Left lung (tissue), 10 donors: ENCODE data around the gene TMEM205. TPM values are rescaled to one million over a fixed set of nuclear protein-coding genes. Genes with fewer than 3 reads are reported as not detected.

Experiments
- ATAC-seq: fragments of 200-7000 bp; cut with Tn5 transposase; one replicate; pipeline ENCODE4 v1.9.1; 2020; ENCODE audit warnings: moderate library complexity
- DNase-seq, 4 donors: peaks; one replicate each; pipeline ENCODE4 v3.0.0-alpha.2; 2013 to 2020
- H3K27ac ChIP-seq, 2 donors: fragments of 200-600 bp; sonication (generic) in 1 of 2; one replicate each; pipeline versions ENCODE4 v1.5.0 to v1.8.0; 2020 to 2021
- H3K27me3 ChIP-seq, 2 donors: fragments of 200-600 bp; sonication (generic) in 1 of 2; one replicate each; pipeline versions ENCODE4 v1.5.0 to v1.8.0; 2020 to 2021
- H3K36me3 ChIP-seq, 2 donors: fragments of 200-600 bp; sonication (generic) in 1 of 2; one replicate each; pipeline versions ENCODE4 v1.5.0 to v1.8.0; 2020 to 2021
- H3K4me1 ChIP-seq, 2 donors: fragments of 200-600 bp; one replicate each; pipeline ENCODE4 v1.8.0; 2021
- H3K4me3 ChIP-seq, 2 donors: fragments of 200-600 bp; sonication (generic) in 1 of 2; one replicate each; pipeline versions ENCODE4 v1.5.0 to v1.8.0; 2020 to 2021; ENCODE audit warnings: mild to moderate bottlenecking in 1 of 2
- H3K9me3 ChIP-seq, 2 donors: fragments of 200-600 bp; sonication (generic) in 1 of 2; one replicate each; pipeline versions ENCODE4 v1.5.0 to v1.8.0; 2020 to 2021
- CTCF ChIP-seq, 2 donors: fragments of 200-600 bp; sonication (generic) in 1 of 2; IDR thresholded peaks; one replicate each; pipeline versions ENCODE4 v1.5.0 to v1.8.0; 2021; ENCODE audit warnings: antibody characterized with exemption in 2 of 2
- intact Hi-C, 2 donors: fragments of 100-400 bp; cut with DNase I; formaldehyde crosslinking; loops; one replicate each; pipeline versions ENCODE4 v1.11.2 to v1.14.2; 2022
- polyA plus RNA-seq, 6 donors: library from polyadenylated mRNA; unstranded; fragments of 120-200 nt; gene quantifications; one replicate each; pipeline ENCODE4 v1.2.1, GENCODE V29; 2013; ENCODE audit not compliant: insufficient read length in 6 of 6
- total RNA-seq, 2 donors: library from RNA; stranded (reverse); fragmentation: NEBNext Ultra II Directional; extraction: Animal tissue kit (Norgen Biotek cat#: 25700); gene quantifications; one replicate each; pipeline ENCODE4 v1.2.1, GENCODE V29; 2021
- donor health status: DM: no; HTN: yes; CAD: no.
- donor health status: DM: no; HTN: no; CAD: no.

The TMEM205 gene
- total and polyA plus RNA-seq, 8 donors: 71.4 to 88.0 (median 79.0) TPM

- peak overlapping the region; percentile 39 to 73 for H3K27ac ChIP-seq
- intact Hi-C loops: loop anchor here in 1 of 2 donors (10.0 kb wide), 2 partner anchors 151 to 291 kb away; no protein-coding TSS in a partner anchor
- ATAC-seq: peak; percentile 100
- peaks cover 0 to 51% of the 10 kb centered on the region in 2 donors for H3K4me1 ChIP-seq
- H3K27me3 ChIP-seq: no peaks in the 10 kb centered on the region
- no peaks in the 10 kb centered on the region for H3K9me3 ChIP-seq
- TF ChIP-seq CTCF (IDR thresholded peaks at IDR 0.05): peak; percentile 94 to 99
- DNase-seq: peak; percentile 89 to 100 (median 96)
- no peaks in the 10 kb centered on the region for H3K36me3 ChIP-seq
- peak overlapping the region; percentile 10 to 14 for H3K4me3 ChIP-seq
Measured at GRCh38 chr19:11293433-11294389, 52.4 kb downstream of the TMEM205 start.

Other genes starting within 250 kb of the TMEM205 start
- gene SPC24, start 190.5 kb downstream of the TMEM205 start, total RNA-seq: 10 to 100 TPM in 1 of 2 donors, 1 to 10 TPM in 1; 5.4 to 12.1 TPM
- gene SPC24, start 190.5 kb downstream of the TMEM205 start, polyA plus RNA-seq: 10 to 100 TPM; 14.5 to 40.2 (median 24.6) TPM
- 100 to 1,000 TPM; 179 to 194 TPM for gene KANK2, start 148.7 kb downstream of the TMEM205 start, total RNA-seq
- 100 to 1,000 TPM; 239 to 286 (median 268) TPM for gene KANK2, start 148.7 kb downstream of the TMEM205 start, polyA plus RNA-seq
- gene ANGPTL8, start 106.6 kb downstream of the TMEM205 start, total RNA-seq: not detected
- gene ANGPTL8, start 106.6 kb downstream of the TMEM205 start, polyA plus RNA-seq: 1 to 10 TPM in 4 of 6 donors, under 1 TPM in 2; 0.49 to 1.3 (median 1.0) TPM
- gene DOCK6, start 83.7 kb downstream of the TMEM205 start, total RNA-seq: 10 to 100 TPM; 65.6 to 97.9 TPM
- 100 to 1,000 TPM in 1 of 6 donors, 10 to 100 TPM in 5; 68.4 to 111 (median 79.1) TPM for gene DOCK6, start 83.7 kb downstream of the TMEM205 start, polyA plus RNA-seq
- not detected for gene TSPAN16, start 50.1 kb downstream of the TMEM205 start, total RNA-seq
- under 1 TPM in 1 of 6 donors, not detected in 5; 0.26 TPM for gene TSPAN16, start 50.1 kb downstream of the TMEM205 start, polyA plus RNA-seq
- gene RAB3D, start 6.6 kb downstream of the TMEM205 start, total RNA-seq: 10 to 100 TPM; 65.4 to 71.6 TPM
- 10 to 100 TPM; 16.3 to 19.7 (median 18.5) TPM for gene RAB3D, start 6.6 kb downstream of the TMEM205 start, polyA plus RNA-seq
- gene CCDC159, start 251 bp upstream of the TMEM205 start, total RNA-seq: 10 to 100 TPM; 29.9 to 32.8 TPM
- gene CCDC159, start 251 bp upstream of the TMEM205 start, polyA plus RNA-seq: 10 to 100 TPM; 38.1 to 56.4 (median 48.3) TPM
- gene PLPPR2, start 9.2 kb upstream of the TMEM205 start, total RNA-seq: 10 to 100 TPM; 31.0 to 36.3 TPM
- gene PLPPR2, start 9.2 kb upstream of the TMEM205 start, polyA plus RNA-seq: 10 to 100 TPM; 19.5 to 32.2 (median 23.7) TPM
- 1 to 10 TPM; 3.1 to 3.2 TPM for gene SWSAP1, start 28.4 kb upstream of the TMEM205 start, total RNA-seq
- gene SWSAP1, start 28.4 kb upstream of the TMEM205 start, polyA plus RNA-seq: 1 to 10 TPM; 1.8 to 3.0 (median 2.7) TPM
- 10 to 100 TPM in 1 of 2 donors, 1 to 10 TPM in 1; 9.6 to 18.0 TPM for gene EPOR, start 38.0 kb upstream of the TMEM205 start, total RNA-seq
- gene EPOR, start 38.0 kb upstream of the TMEM205 start, polyA plus RNA-seq: 10 to 100 TPM; 23.6 to 32.3 (median 30.3) TPM
- gene RGL3, start 73.0 kb upstream of the TMEM205 start, total RNA-seq: 10 to 100 TPM; 35.7 to 68.2 TPM
- 10 to 100 TPM; 32.9 to 62.8 (median 56.6) TPM for gene RGL3, start 73.0 kb upstream of the TMEM205 start, polyA plus RNA-seq
- 1 to 10 TPM in 1 of 2 donors, under 1 TPM in 1; 0.55 to 2.1 TPM for gene ODAD3, start 88.9 kb upstream of the TMEM205 start, total RNA-seq
- gene ODAD3, start 88.9 kb upstream of the TMEM205 start, polyA plus RNA-seq: 1 to 10 TPM in 5 of 6 donors, under 1 TPM in 1; 0.84 to 2.6 (median 1.9) TPM
- 100 to 1,000 TPM; 286 to 303 TPM for gene PRKCSH, start 89.4 kb upstream of the TMEM205 start, total RNA-seq
- gene PRKCSH, start 89.4 kb upstream of the TMEM205 start, polyA plus RNA-seq: 100 to 1,000 TPM; 273 to 338 (median 306) TPM
- under 1 TPM in 1 of 2 donors, not detected in 1; 0.21 TPM for gene ELAVL3, start 134.8 kb upstream of the TMEM205 start, total RNA-seq
- gene ELAVL3, start 134.8 kb upstream of the TMEM205 start, polyA plus RNA-seq: under 1 TPM; 0.04 to 0.31 (median 0.15) TPM
- gene ZNF653, start 159.6 kb upstream of the TMEM205 start, total RNA-seq: 1 to 10 TPM; 7.7 to 8.4 TPM
- 10 to 100 TPM in 2 of 6 donors, 1 to 10 TPM in 4; 7.3 to 10.1 (median 8.3) TPM for gene ZNF653, start 159.6 kb upstream of the TMEM205 start, polyA plus RNA-seq
- gene ECSIT, start 182.9 kb upstream of the TMEM205 start, total RNA-seq: 10 to 100 TPM; 37.4 to 44.6 TPM
- gene ECSIT, start 182.9 kb upstream of the TMEM205 start, polyA plus RNA-seq: 10 to 100 TPM; 32.6 to 40.8 (median 36.0) TPM
- 10 to 100 TPM; 33.1 to 37.0 TPM for gene CNN1, start 192.6 kb upstream of the TMEM205 start, total RNA-seq
- 10 to 100 TPM in 1 of 6 donors, 1 to 10 TPM in 5; 4.5 to 15.9 (median 7.5) TPM for gene CNN1, start 192.6 kb upstream of the TMEM205 start, polyA plus RNA-seq
- gene ELOF1, start 213.0 kb upstream of the TMEM205 start, total RNA-seq: 10 to 100 TPM; 50.4 to 53.4 TPM
- 10 to 100 TPM; 38.0 to 49.4 (median 46.7) TPM for gene ELOF1, start 213.0 kb upstream of the TMEM205 start, polyA plus RNA-seq
- 100 to 1,000 TPM; 242 to 299 TPM for gene ACP5, start 231.4 kb upstream of the TMEM205 start, total RNA-seq
- 1 to 10 TPM; 1.5 to 5.5 (median 3.1) TPM for gene ACP5, start 231.4 kb upstream of the TMEM205 start, polyA plus RNA-seq